ENCODE measurements around the gene PLEKHG1.

PLEKHG1 gene

GRCh38 chr6:150599199-150600009, at the start of gene PLEKHG1:
TSS of gene PLEKHG1 (plus strand) at chr6:150599885. CDS start at chr6:150733682, 133,797 bp downstream.
- DNase-seq (ENCODE audit: low read depth in 2 of 2) = peak; percentile 35 to 40

- DNase-seq (ENCODE audit: low read depth in 2 of 2) = no peak
Measured at GRCh38 chr6:150550244-150550643, 49.4 kb upstream of the PLEKHG1 start.

- DNase-seq (ENCODE audit: low read depth in 2 of 2) = no peak
Measured at GRCh38 chr6:150557043-150557599, 42.6 kb upstream of the PLEKHG1 start.

GRCh38 chr6:150560004-150560883, 39.4 kb upstream of the PLEKHG1 start:
- DNase-seq (ENCODE audit: low read depth in 2 of 2) = no peak

GRCh38 chr6:150560884-150561219, 38.8 kb upstream of the PLEKHG1 start:
- no peak for DNase-seq (ENCODE audit: low read depth in 2 of 2)

GRCh38 chr6:150565945-150566344, 33.7 kb upstream of the PLEKHG1 start:
- no peak for DNase-seq (ENCODE audit: low read depth in 2 of 2)

- DNase-seq (ENCODE audit: low read depth in 2 of 2) = no peak
Measured at GRCh38 chr6:150566486-150566885, 33.2 kb upstream of the PLEKHG1 start.

GRCh38 chr6:150567380-150567779, 32.3 kb upstream of the PLEKHG1 start:
- no peak for DNase-seq (ENCODE audit: low read depth in 2 of 2)

GRCh38 chr6:150567823-150568383, 31.8 kb upstream of the PLEKHG1 start:
- DNase-seq (ENCODE audit: low read depth in 2 of 2) = no peak

GRCh38 chr6:150568560-150568959, 31.1 kb upstream of the PLEKHG1 start:
- DNase-seq (ENCODE audit: low read depth in 2 of 2) = no peak

GRCh38 chr6:150569161-150569560, 30.5 kb upstream of the PLEKHG1 start:
- no peak for DNase-seq (ENCODE audit: low read depth in 2 of 2)

GRCh38 chr6:150573041-150573681, 26.5 kb upstream of the PLEKHG1 start:
- DNase-seq (ENCODE audit: low read depth in 2 of 2) = no peak

- DNase-seq (ENCODE audit: low read depth in 2 of 2) = no peak
Measured at GRCh38 chr6:150575836-150576235, 23.8 kb upstream of the PLEKHG1 start.

GRCh38 chr6:150576651-150577226, 22.9 kb upstream of the PLEKHG1 start:
- DNase-seq (ENCODE audit: low read depth in 2 of 2) = no peak

- no peak for DNase-seq (ENCODE audit: low read depth in 2 of 2)
Measured at GRCh38 chr6:150579611-150580010, 20.1 kb upstream of the PLEKHG1 start.

- DNase-seq (ENCODE audit: low read depth in 2 of 2) = no peak
Measured at GRCh38 chr6:150580489-150580888, 19.2 kb upstream of the PLEKHG1 start.

- no peak for DNase-seq (ENCODE audit: low read depth in 2 of 2)
Measured at GRCh38 chr6:150584065-150584464, 15.6 kb upstream of the PLEKHG1 start.

- DNase-seq (ENCODE audit: low read depth in 2 of 2) = no peak
Measured at GRCh38 chr6:150584596-150584995, 15.1 kb upstream of the PLEKHG1 start.

GRCh38 chr6:150586850-150587359, 12.8 kb upstream of the PLEKHG1 start:
- no peak for DNase-seq (ENCODE audit: low read depth in 2 of 2)

- no peak for DNase-seq (ENCODE audit: low read depth in 2 of 2)
Measured at GRCh38 chr6:150587637-150588036, 12.0 kb upstream of the PLEKHG1 start.

- DNase-seq (ENCODE audit: low read depth in 2 of 2) = no peak
Measured at GRCh38 chr6:150588888-150589499, 10.7 kb upstream of the PLEKHG1 start.
